HEK293 (cell line): ENCODE data around the gene LST1.
"Not testable (repeated sequence)": the region's sequence is repeated elsewhere in the genome, so short reads cannot be mapped to it uniquely, and the experiment has no call there.

Experiments
- CTCF ChIA-PET: fragments of 350-600 bp; formaldehyde crosslinking; extraction: SDS; loops from one replicate; lab custom pipeline; 2021; ENCODE audit warnings: antibody characterized with exemption; lab: Yijun Ruan, JAX
- POLR2A ChIA-PET: fragments of 300-600 bp; formaldehyde crosslinking; extraction: SDS; loops from one replicate; lab custom pipeline; 2020; ENCODE audit warnings: antibody characterized with exemption, inconsistent platforms; lab: Yijun Ruan, JAX
- H3K27ac ChIP-seq: fragments of 200-500 bp; sonication (Bioruptor generic); 2 replicates; pipeline ENCODE4 v1.5.1; 2014; ENCODE audit warnings: low read depth, low read length, control low read depth, inconsistent platforms; ENCODE audit errors: extremely low read depth
- H3K36me3 ChIP-seq, 2 experiments: fragments of 200-500 bp in 1 of 2; sonication (Bioruptor generic) in 1 of 2; 1 replicate in 1 of 2; 2 replicates in 1 of 2; pipeline ENCODE4 v1.5.1; 2014 to 2017; ENCODE audit warnings: inconsistent platforms in 2 of 2, low read length in 2 of 2; ENCODE audit not compliant: control insufficient read depth in 2 of 2, insufficient read depth in 1 of 2
- H3K4me1 ChIP-seq: fragments of 200-500 bp; sonication (Bioruptor generic); 2 replicates; pipeline ENCODE4 v1.5.1; 2014; ENCODE audit warnings: mild to moderate bottlenecking, low read length, inconsistent platforms; ENCODE audit not compliant: control insufficient read depth, insufficient read depth
- H3K4me3 ChIP-seq: 2 replicates; pipeline ENCODE4 v1.5.1; 2011; ENCODE audit warnings: low read depth, mild to moderate bottlenecking, control low read depth, low read length, moderate library complexity
- H3K9me3 ChIP-seq: fragments of 200-500 bp; sonication (Bioruptor generic); 2 replicates; pipeline ENCODE4 v1.5.1; 2014; ENCODE audit warnings: low read depth, low read length, inconsistent platforms; ENCODE audit not compliant: control insufficient read depth, insufficient read depth
- CTCF ChIP-seq: fragments of 450-650 bp; formaldehyde crosslinking; IDR thresholded peaks from 2 replicates; pipeline ENCODE4 v1.5.1; 2016; ENCODE audit warnings: missing biosample characterization, missing genetic modification characterization
- HIC1 ChIP-seq: fragments of 450-650 bp; formaldehyde crosslinking; IDR thresholded peaks from 2 replicates; pipeline ENCODE4 v1.5.1; 2016; ENCODE audit warnings: missing biosample characterization, missing genetic modification characterization
- HOXD13 ChIP-seq: sonication (generic); formaldehyde crosslinking; IDR thresholded peaks from 2 replicates; pipeline ENCODE4 v1.8.0; 2022; ENCODE audit warnings: missing genetic modification reagents, borderline replicate concordance
- KLF8 ChIP-seq: fragments of 450-650 bp; formaldehyde crosslinking; IDR thresholded peaks from 2 replicates; pipeline ENCODE4 v1.5.1; 2016; ENCODE audit warnings: missing biosample characterization, missing genetic modification characterization
- OVOL3 ChIP-seq: fragments of 450-650 bp; formaldehyde crosslinking; IDR thresholded peaks from 2 replicates; pipeline ENCODE4 v1.5.1; 2016; ENCODE audit warnings: missing biosample characterization, missing genetic modification characterization
- ZFP37 ChIP-seq: fragments of 450-650 bp; formaldehyde crosslinking; IDR thresholded peaks from 2 replicates; pipeline ENCODE4 v1.5.1; 2016; ENCODE audit warnings: missing biosample characterization, missing genetic modification characterization
- ZNF248 ChIP-seq: fragments of 450-650 bp; formaldehyde crosslinking; IDR thresholded peaks from 2 replicates; pipeline ENCODE4 v1.5.1; 2017; ENCODE audit warnings: missing biosample characterization, missing genetic modification characterization
- ZNF302 ChIP-seq: fragments of 450-650 bp; formaldehyde crosslinking; IDR thresholded peaks from 2 replicates; pipeline ENCODE4 v1.5.1; 2016; ENCODE audit warnings: missing biosample characterization, missing genetic modification characterization, low read depth
- ZNF341 ChIP-seq: fragments of 450-650 bp; formaldehyde crosslinking; IDR thresholded peaks from 2 replicates; pipeline ENCODE4; 2016; ENCODE audit warnings: low read depth, missing biosample characterization, missing genetic modification characterization
- ZNF561 ChIP-seq: fragments of 450-650 bp; IDR thresholded peaks from 2 replicates; pipeline ENCODE4 v1.5.1; 2018; ENCODE audit warnings: missing biosample characterization, missing genetic modification characterization, borderline replicate concordance
- ZNF600 ChIP-seq: fragments of 450-650 bp; formaldehyde crosslinking; IDR thresholded peaks from 2 replicates; pipeline ENCODE4 v1.5.1; 2016; ENCODE audit warnings: missing biosample characterization, missing genetic modification characterization
- ZNF654 ChIP-seq: fragments of 450-650 bp; formaldehyde crosslinking; IDR thresholded peaks from 2 replicates; pipeline ENCODE4 v1.5.1; 2016; ENCODE audit warnings: low read depth, missing biosample characterization, missing genetic modification characterization
- ZNF664 ChIP-seq: fragments of 450-650 bp; formaldehyde crosslinking; IDR thresholded peaks from 2 replicates; pipeline ENCODE4 v1.5.1; 2016; ENCODE audit warnings: missing biosample characterization, missing genetic modification characterization
- ZNF670 ChIP-seq: fragments of 450-650 bp; formaldehyde crosslinking; IDR thresholded peaks from 2 replicates; pipeline ENCODE4 v1.5.1; 2016; ENCODE audit warnings: missing biosample characterization, missing genetic modification characterization, low read depth
- ZNF677 ChIP-seq: fragments of 450-650 bp; IDR thresholded peaks from 2 replicates; pipeline ENCODE4 v1.5.0; 2018; ENCODE audit warnings: missing biosample characterization, mild to moderate bottlenecking, missing genetic modification characterization, moderate library complexity
- ZNF830 ChIP-seq: fragments of 450-650 bp; IDR thresholded peaks from 2 replicates; pipeline ENCODE4 v1.5.0; 2018; ENCODE audit warnings: missing biosample characterization, missing genetic modification characterization, low read depth, mild to moderate bottlenecking, moderate library complexity
- ZNF843 ChIP-seq: fragments of 450-650 bp; formaldehyde crosslinking; IDR thresholded peaks from 2 replicates; pipeline ENCODE4 v1.5.1; 2016; ENCODE audit warnings: missing biosample characterization, missing genetic modification characterization
- TF ChIP-seq, protein P1 (sequence below): sonication (generic); formaldehyde crosslinking; IDR thresholded peaks from 2 replicates; pipeline ENCODE4 v1.8.1; 2022; ENCODE audit warnings: mild to moderate bottlenecking, moderate library complexity, missing genetic modification reagents

The LST1 gene

DNA sequence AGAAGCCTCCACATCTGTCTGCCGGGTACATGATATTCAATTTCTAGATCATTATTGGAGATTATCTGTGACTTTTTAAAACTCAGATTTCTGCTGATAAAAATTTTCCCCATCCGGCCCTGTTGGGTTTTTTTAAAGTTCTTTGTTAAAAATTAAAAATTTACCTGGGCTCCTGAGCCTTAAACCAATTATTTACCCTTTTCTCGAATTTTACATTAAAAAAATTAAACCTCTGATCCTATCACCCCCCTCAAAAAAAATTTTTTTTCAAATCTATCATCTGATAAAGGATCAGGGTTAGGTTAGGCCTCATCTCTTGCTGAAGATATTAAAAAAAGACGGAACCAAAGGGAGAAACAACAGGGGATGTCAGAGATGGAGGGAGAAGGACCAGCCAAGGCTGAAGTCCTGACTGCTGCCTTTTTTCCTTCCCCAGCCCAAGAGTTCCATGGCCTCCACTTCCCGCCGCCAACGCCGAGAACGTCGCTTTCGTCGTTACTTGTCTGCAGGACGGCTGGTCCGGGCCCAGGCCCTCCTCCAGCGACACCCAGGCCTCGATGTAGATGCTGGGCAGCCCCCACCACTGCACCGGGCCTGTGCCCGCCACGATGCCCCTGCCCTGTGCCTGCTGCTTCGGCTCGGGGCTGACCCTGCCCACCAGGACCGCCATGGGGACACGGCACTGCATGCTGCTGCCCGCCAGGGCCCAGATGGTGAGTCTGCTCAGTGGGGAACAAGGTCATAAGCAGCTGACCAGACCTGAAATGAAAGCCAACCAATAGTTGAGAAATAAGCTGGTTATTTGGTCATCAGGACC, 38.1 kb upstream of the LST1 start:
- H3K4me1 ChIP-seq, result peaks cover 2% of the 10 kb centered on the region; the same call in 1 of the 2 replicates
- POLR2A ChIA-PET, result interaction anchor here (0.6 to 3.1 kb wide), 19 partner anchors 17 to 282 kb away, joined by 3 to 20 read pairs (median 4); partner anchors contain the start of genes BAG6, C6orf47, GPANK1 and HSPA1A
- peak overlapping the region; percentile 47 for H3K4me3 ChIP-seq
- peak overlapping the region; percentile 1 for H3K27ac ChIP-seq
- peaks cover 24 to 41% of the 10 kb centered on the region in 2 experiments; a peak in 2 of 3 replicates for H3K36me3 ChIP-seq
- H3K9me3 ChIP-seq, result no peaks in the 10 kb centered on the region
- TF ChIP-seq ZNF677 (tag by site-specific recombination) (no peak), ZNF830 (no peak), ZNF341 (tag by site-specific recombination) (peak; percentile 14; the same call in 1 of the 2 replicates), HIC1 (tag by site-specific recombination) (peak; percentile 64; the same call in 1 of the 2 replicates), OVOL3 (tag by site-specific recombination) (no peak), ZNF302 (no peak), ZNF561 (tag by site-specific recombination) (0 out of 2 replicates have a peak, but pooled peaks have one; percentile 8), ZNF843 (no peak), ZFP37 (tag by site-specific recombination) (no peak)
- TF ChIP-seq, protein P1, sequence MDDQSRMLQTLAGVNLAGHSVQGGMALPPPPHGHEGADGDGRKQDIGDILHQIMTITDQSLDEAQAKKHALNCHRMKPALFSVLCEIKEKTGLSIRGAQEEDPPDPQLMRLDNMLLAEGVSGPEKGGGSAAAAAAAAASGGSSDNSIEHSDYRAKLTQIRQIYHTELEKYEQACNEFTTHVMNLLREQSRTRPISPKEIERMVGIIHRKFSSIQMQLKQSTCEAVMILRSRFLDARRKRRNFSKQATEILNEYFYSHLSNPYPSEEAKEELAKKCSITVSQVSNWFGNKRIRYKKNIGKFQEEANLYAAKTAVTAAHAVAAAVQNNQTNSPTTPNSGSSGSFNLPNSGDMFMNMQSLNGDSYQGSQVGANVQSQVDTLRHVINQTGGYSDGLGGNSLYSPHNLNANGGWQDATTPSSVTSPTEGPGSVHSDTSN (CRISPR knock-in tag), result 0 out of 2 replicates have a peak, but pooled peaks have one; percentile 4
- CTCF ChIA-PET, result interaction anchor here (0.6 to 13.9 kb wide), 8 partner anchors 22 to 573 kb away, joined by 3 to 431 read pairs (median 4); partner anchors contain the start of genes LST1, LTB and NCR3

DNA sequence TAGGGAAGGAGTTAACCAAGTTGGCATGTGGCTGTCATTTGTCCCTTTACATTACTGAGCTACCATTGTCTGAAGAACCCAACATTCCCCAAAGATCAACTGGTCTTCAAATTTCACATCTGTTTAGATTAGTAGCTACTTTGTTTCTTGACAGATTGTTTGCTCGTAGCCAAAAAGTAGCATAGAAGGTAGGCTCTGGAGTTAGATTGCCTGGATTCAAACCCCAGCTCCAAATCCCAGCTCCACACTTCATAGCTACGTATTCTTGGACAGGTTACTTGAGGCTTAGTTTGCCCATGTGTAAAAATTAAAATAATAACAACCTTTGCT, 37.6 kb upstream of the LST1 start:
- peaks cover 2% of the 10 kb centered on the region; the same call in 1 of the 2 replicates for H3K4me1 ChIP-seq
- no peak overlapping the region; the same call in 1 of the 2 replicates for H3K27ac ChIP-seq
- no peak overlapping the region; the same call in 1 of the 2 replicates for H3K4me3 ChIP-seq
- CTCF ChIA-PET, result interaction anchor here (0.6 to 13.9 kb wide), 7 partner anchors 9 to 573 kb away, joined by 3 to 431 read pairs (median 4); partner anchors contain the start of genes LST1, LTB and NCR3
- TF ChIP-seq ZNF664 (peak; percentile 94), ZNF248 (tag by site-specific recombination) (no peak), ZNF670 (tag by site-specific recombination) (no peak), HOXD13 (CRISPR knock-in tag) (no peak)
- TF ChIP-seq, all 188 proteins: peak for 1
- Histone ChIP-seq H3K36me3 (peaks cover 29 to 46% of the 10 kb centered on the region in 2 experiments; a peak in 2 of 3 replicates), H3K9me3 (no peaks in the 10 kb centered on the region)
- POLR2A ChIA-PET, result interaction anchor here (0.6 to 2.5 kb wide), 11 partner anchors 16 to 590 kb away, joined by 3 to 15 read pairs (median 3); partner anchors contain the start of genes C6orf47, HSPA1A, HSPA1B and HSPA1L

DNA sequence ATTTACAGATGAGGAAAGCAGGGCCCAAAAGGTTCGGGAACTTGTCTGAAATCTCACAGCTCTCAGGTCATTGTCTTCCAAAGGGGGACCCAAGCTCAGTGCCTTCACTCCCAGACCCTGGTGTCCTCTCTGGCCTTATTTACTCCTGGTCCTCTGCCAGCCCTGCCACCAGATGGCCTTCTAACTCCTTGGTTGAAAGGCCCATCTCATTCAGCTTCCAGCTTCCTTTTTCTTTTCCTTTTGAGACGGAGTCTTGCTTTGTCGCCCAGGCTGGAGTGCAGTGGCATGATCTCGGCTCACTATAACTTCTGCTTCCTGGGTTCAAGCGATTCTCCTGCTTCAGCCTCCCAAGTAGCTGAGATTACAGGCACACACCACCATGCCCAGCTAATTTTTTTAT, 34.7 kb upstream of the LST1 start:
- not testable (repeated sequence) for H3K9me3 ChIP-seq, H3K4me3 ChIP-seq, H3K27ac ChIP-seq, H3K4me1 ChIP-seq
- H3K36me3 ChIP-seq, result peaks cover 44 to 65% of the 10 kb centered on the region in 2 experiments; a peak in 2 of 3 replicates
- ChIA-PET POLR2A (interaction anchor here (0.9 to 1.1 kb wide), 3 partner anchors 10 to 47 kb away, joined by 3 to 5 read pairs (median 4); no protein-coding TSS in a partner anchor), CTCF (interaction anchor here (0.6 to 13.9 kb wide), 23 partner anchors 10 to 409 kb away, joined by 3 to 431 read pairs (median 3); partner anchors contain the start of genes C6orf47, DDX39B, LSM2 and LST1)
- TF ChIP-seq CTCF (tag by site-specific recombination) (peak; percentile 76), ZNF600 (tag by site-specific recombination) (peak; percentile 27; the same call in 1 of the 2 replicates), ZNF654 (tag by site-specific recombination) (peak; percentile 58), KLF8 (tag by site-specific recombination) (0 out of 2 replicates have a peak, but pooled peaks have one; percentile 26)
